LNCaP clone FGC (cell line): ENCODE data around the gene IGSF21.

Experiments
- DNase-seq: peaks from one replicate; pipeline ENCODE4 v3.0.0-alpha.2; 2011; ENCODE audit warnings: low read depth
- H3K4me3 ChIP-seq: 2 replicates; pipeline ENCODE4 v1.5.1; 2011; ENCODE audit warnings: mild to moderate bottlenecking, low read depth, low read length, control low read depth
- TF ChIP-seq, protein P1 (sequence below): IDR thresholded peaks from 2 replicates; pipeline ENCODE4 v1.5.1; 2012; ENCODE audit warnings: mild to moderate bottlenecking; ENCODE audit not compliant: control insufficient read depth, insufficient read depth; ENCODE audit errors: extremely low read depth

IGSF21 gene

DNA sequence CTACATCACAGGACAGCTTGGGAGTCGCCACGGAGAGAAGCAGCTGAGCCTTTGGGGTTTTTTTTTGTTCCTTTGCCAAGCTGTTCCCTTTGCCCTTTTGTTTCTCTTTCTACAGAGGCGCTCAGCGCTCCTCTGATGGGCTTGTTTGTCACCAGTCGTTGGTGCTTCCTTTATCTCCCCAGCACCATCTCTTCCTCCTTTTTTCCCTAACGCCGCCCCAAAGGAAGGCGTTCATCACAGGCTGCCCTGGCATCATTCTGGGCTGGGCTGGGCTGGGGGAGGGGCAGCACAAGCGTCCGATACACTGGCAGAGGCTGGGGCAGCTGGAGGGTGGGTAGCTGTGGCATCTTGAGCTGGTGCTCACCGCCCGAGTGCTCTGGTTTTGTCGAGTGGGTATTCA is 10.5 kb downstream of the IGSF21 start:
- TF ChIP-seq, protein P1, sequence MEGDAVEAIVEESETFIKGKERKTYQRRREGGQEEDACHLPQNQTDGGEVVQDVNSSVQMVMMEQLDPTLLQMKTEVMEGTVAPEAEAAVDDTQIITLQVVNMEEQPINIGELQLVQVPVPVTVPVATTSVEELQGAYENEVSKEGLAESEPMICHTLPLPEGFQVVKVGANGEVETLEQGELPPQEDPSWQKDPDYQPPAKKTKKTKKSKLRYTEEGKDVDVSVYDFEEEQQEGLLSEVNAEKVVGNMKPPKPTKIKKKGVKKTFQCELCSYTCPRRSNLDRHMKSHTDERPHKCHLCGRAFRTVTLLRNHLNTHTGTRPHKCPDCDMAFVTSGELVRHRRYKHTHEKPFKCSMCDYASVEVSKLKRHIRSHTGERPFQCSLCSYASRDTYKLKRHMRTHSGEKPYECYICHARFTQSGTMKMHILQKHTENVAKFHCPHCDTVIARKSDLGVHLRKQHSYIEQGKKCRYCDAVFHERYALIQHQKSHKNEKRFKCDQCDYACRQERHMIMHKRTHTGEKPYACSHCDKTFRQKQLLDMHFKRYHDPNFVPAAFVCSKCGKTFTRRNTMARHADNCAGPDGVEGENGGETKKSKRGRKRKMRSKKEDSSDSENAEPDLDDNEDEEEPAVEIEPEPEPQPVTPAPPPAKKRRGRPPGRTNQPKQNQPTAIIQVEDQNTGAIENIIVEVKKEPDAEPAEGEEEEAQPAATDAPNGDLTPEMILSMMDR = no peak
- no peak for DNase-seq

GRCh38 chr1:18118491-18118890 is 10.9 kb downstream of the IGSF21 start:
- no peak overlapping the region for H3K4me3 ChIP-seq
- DNase-seq = no peak
- TF ChIP-seq, protein P1 = no peak

More for the DNA sequence above, 10.5 kb downstream of the IGSF21 start:
- H3K4me3 ChIP-seq = no peak overlapping the region

GRCh38 chr1:18119289-18119688 is 11.7 kb downstream of the IGSF21 start:
- TF ChIP-seq, protein P1 = no peak
- no peak for DNase-seq
- no peak overlapping the region for H3K4me3 ChIP-seq

GRCh38 chr1:18119771-18120377 is 12.3 kb downstream of the IGSF21 start:
- no peak overlapping the region for H3K4me3 ChIP-seq

DNA sequence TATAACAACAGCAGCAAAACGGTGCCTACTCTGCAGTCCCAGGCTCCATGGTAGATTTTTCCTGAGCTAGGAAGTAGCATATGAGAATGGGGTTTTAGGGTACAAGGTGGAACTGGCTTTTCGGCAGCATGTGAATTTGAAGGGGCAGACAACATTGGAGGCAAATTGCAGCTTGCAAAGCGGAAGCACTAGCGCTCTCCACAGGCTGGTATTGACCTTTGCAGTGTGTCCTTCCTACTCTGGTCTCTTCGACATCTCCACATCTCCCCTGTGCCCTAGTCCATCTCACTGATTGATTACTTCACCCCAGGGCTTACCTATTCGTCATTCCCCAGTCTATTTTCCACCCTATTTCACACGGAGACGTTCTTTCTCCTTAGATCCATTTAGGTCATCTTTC is 13.0 kb downstream of the IGSF21 start:
- H3K4me3 ChIP-seq = no peak overlapping the region
- DNase-seq = no peak
- TF ChIP-seq, protein P1 = no peak

More at GRCh38 chr1:18119771-18120377, 12.3 kb downstream of the IGSF21 start:
- no peak for DNase-seq
- TF ChIP-seq, protein P1 = no peak

- TF ChIP-seq, protein P1 = no peak
- no peak overlapping the region for H3K4me3 ChIP-seq
- DNase-seq = no peak
Measured at GRCh38 chr1:18121072-18121820, 13.6 kb downstream of the IGSF21 start.
